Ascending aorta (tissue), 1 donor: ENCODE results near the gene F2RL3. TPM values are rescaled to one million over a fixed set of nuclear protein-coding genes. Genes with fewer than 3 reads are reported as not detected.

Experiments
- total RNA-seq: library from RNA; depleted of rRNA; stranded (reverse); fragments of >200 nt; gene quantifications from one replicate; pipeline ENCODE4 v1.1.0, GENCODE V29; 2016

The F2RL3 gene
- total RNA-seq, 1 donor from 2014 or later, result 7.6 TPM

Other genes starting within 250 kb of the F2RL3 start
- 16.7 TPM for gene SMIM7, start 228.9 kb upstream of the F2RL3 start, total RNA-seq
- 0.75 TPM for gene TMEM38A, start 227.9 kb upstream of the F2RL3 start, total RNA-seq
- not detected for gene NWD1, start 169.2 kb upstream of the F2RL3 start, total RNA-seq
- gene SIN3B, start 59.6 kb upstream of the F2RL3 start, total RNA-seq, result 72.3 TPM
- gene CPAMD8, start 137.8 kb downstream of the F2RL3 start, total RNA-seq, result 82.5 TPM
- 4.3 TPM for gene HAUS8, start 186.5 kb downstream of the F2RL3 start, total RNA-seq
- 182 TPM for gene MYO9B, start 186.8 kb downstream of the F2RL3 start, total RNA-seq